ENCODE results near the gene PDE11A. TPM values are rescaled to one million over a fixed set of nuclear protein-coding genes. Genes with fewer than 3 reads are reported as not detected.
"Not testable (repeated sequence)": the region's sequence is repeated elsewhere in the genome, so short reads cannot be mapped to it uniquely, and the experiment has no call there.

PDE11A gene
- total RNA-seq, 1 donor from 2014 or later, result 0.75 TPM

- no peak overlapping the region for H3K4me3 ChIP-seq
- no peak overlapping the region for H3K27ac ChIP-seq
- no peaks in the 10 kb centered on the region for H3K4me1 ChIP-seq
- intact Hi-C loops (cut with DNase I), result no loop called here
- DNase-seq (ENCODE audit: low spot score in 2 of 2), result no peak
- no peak for TF ChIP-seq CTCF (IDR thresholded peaks at IDR 0.05)
- no peaks in the 10 kb centered on the region for H3K9me3 ChIP-seq
- H3K36me3 ChIP-seq, result no peaks in the 10 kb centered on the region
- H3K27me3 ChIP-seq, result no peaks in the 10 kb centered on the region
Observed at GRCh38 chr2:178066324-178066723, 6.3 kb downstream of the PDE11A start.

- no peak for TF ChIP-seq CTCF (IDR thresholded peaks at IDR 0.05)
- no peak for DNase-seq (ENCODE audit: low spot score in 2 of 2)
- no peaks in the 10 kb centered on the region for H3K4me1 ChIP-seq
- H3K36me3 ChIP-seq, result no peaks in the 10 kb centered on the region
- no peaks in the 10 kb centered on the region for H3K9me3 ChIP-seq
- H3K27me3 ChIP-seq, result no peaks in the 10 kb centered on the region
- no peak overlapping the region for H3K27ac ChIP-seq
- intact Hi-C loops (cut with DNase I), result no loop called here
- H3K4me3 ChIP-seq, result no peak overlapping the region
Observed at GRCh38 chr2:178059681-178060080, 12.9 kb downstream of the PDE11A start.

GRCh38 chr2:178059111-178059510 lies 13.5 kb downstream of the PDE11A start:
- no peak for DNase-seq (ENCODE audit: low spot score in 2 of 2)
- intact Hi-C loops (cut with DNase I), result no loop called here
- no peak overlapping the region for H3K4me3 ChIP-seq
- H3K36me3 ChIP-seq, result no peaks in the 10 kb centered on the region
- H3K27me3 ChIP-seq, result no peaks in the 10 kb centered on the region
- no peaks in the 10 kb centered on the region for H3K9me3 ChIP-seq
- H3K27ac ChIP-seq, result no peak overlapping the region
- H3K4me1 ChIP-seq, result no peaks in the 10 kb centered on the region
- no peak for TF ChIP-seq CTCF (IDR thresholded peaks at IDR 0.05)

DNA sequence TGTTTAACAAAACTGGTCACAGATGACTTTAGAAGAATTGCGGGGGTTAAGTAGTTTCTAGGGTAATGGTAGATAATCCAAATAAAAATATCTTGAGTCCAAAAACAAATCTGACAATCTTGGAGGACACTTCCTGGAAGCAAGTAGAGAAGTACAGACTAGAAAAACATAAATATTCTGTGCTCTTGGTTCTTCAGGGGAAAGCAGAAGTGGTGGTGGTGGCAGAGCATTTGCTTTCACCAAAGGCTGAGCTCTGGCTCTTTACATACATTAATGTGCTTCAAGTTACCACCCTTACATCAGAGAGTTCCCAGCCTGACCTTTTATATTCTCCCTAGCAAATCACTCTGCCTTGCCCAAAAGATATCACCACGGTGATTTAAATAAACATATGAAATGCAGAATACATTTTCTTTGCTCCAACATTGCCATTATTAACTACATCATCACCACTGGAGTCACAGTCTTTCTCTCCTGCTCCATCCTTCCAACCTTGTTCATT lies 15.3 kb downstream of the PDE11A start:
- H3K9me3 ChIP-seq, result no peaks in the 10 kb centered on the region
- H3K36me3 ChIP-seq, result no peaks in the 10 kb centered on the region
- intact Hi-C loops (cut with DNase I), result no loop called here
- H3K27me3 ChIP-seq, result no peaks in the 10 kb centered on the region
- DNase-seq (ENCODE audit: low spot score in 2 of 2), result no peak
- no peak overlapping the region for H3K4me3 ChIP-seq
- H3K4me1 ChIP-seq, result no peaks in the 10 kb centered on the region
- H3K27ac ChIP-seq, result no peak overlapping the region
- TF ChIP-seq CTCF (IDR thresholded peaks at IDR 0.05), result no peak

GRCh38 chr2:178056345-178056744 lies 16.2 kb downstream of the PDE11A start:
- no peak overlapping the region for H3K27ac ChIP-seq
- H3K9me3 ChIP-seq, result no peaks in the 10 kb centered on the region
- no peak overlapping the region for H3K4me3 ChIP-seq
- intact Hi-C loops (cut with DNase I), result no loop called here
- H3K27me3 ChIP-seq, result no peaks in the 10 kb centered on the region
- no peaks in the 10 kb centered on the region for H3K36me3 ChIP-seq
- no peak for TF ChIP-seq CTCF (IDR thresholded peaks at IDR 0.05)
- no peaks in the 10 kb centered on the region for H3K4me1 ChIP-seq
- no peak for DNase-seq (ENCODE audit: low spot score in 2 of 2)

GRCh38 chr2:178051257-178051656 lies 21.3 kb downstream of the PDE11A start:
- H3K27ac ChIP-seq; intact Hi-C loops (cut with DNase I): not testable (repeated sequence)

More at GRCh38 chr2:178051257-178051656, 21.3 kb downstream of the PDE11A start:
- not testable (repeated sequence) for H3K36me3 ChIP-seq; DNase-seq (ENCODE audit: low spot score in 2 of 2); H3K27me3 ChIP-seq; H3K4me1 ChIP-seq; H3K4me3 ChIP-seq; H3K9me3 ChIP-seq
